CD4-positive, alpha-beta T cell treated with Interleukin-2 at 100 ng/mL for 4 hours (primary cell): Measurements from ENCODE around the gene FBN3.

Source experiments
- DNase-seq: peaks from one replicate; pipeline ENCODE4 v3.0.0-alpha.2; 2020; ENCODE audit warnings: low spot score

The FBN3 gene

DNA sequence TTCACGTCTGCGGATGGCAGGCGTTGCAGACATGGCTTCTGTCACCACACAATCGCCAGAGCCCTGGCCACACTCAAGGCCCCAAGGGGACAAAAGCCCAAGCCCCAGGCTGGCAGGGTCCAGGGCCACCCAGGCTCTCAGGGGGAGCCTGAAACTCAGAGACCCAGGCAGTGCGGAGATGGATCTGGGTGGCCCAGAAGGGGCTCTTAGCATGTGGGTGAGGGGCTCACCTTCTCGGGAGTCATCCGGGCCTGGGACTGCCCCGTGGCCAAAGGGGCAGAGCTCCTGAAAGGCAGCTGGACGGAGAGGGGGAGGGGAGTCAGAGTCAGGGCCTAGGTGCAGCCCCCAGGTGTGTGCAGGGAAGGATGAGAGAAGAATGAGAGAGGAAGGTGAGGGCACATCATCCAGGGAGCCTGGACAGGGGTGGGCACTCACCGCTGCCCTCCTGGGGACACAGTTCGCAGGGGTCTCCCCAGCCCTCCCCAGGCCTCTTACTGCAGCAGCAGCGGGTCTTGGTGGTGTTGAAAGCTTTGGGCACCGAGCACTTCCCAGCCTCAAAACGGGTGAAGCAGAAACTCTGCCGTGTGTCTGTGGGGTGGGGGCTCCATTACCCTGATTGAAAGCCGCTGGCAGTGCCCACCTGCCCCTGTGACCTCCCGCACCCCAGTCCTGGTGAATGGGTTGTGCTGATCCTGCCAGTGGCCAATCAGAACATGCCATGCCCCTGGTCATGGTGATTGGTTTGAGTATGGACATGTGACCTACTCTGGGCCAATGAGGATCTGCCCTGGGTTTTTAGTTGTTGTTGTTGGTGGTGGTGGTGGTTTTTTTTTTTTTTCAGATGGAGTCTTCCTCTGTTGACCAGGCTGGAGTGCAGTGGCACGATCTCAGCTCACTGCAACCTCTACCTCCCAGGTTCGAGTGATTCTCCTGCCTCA lies 59.5 kb downstream of the FBN3 start:
- DNase-seq = no peak

DNA sequence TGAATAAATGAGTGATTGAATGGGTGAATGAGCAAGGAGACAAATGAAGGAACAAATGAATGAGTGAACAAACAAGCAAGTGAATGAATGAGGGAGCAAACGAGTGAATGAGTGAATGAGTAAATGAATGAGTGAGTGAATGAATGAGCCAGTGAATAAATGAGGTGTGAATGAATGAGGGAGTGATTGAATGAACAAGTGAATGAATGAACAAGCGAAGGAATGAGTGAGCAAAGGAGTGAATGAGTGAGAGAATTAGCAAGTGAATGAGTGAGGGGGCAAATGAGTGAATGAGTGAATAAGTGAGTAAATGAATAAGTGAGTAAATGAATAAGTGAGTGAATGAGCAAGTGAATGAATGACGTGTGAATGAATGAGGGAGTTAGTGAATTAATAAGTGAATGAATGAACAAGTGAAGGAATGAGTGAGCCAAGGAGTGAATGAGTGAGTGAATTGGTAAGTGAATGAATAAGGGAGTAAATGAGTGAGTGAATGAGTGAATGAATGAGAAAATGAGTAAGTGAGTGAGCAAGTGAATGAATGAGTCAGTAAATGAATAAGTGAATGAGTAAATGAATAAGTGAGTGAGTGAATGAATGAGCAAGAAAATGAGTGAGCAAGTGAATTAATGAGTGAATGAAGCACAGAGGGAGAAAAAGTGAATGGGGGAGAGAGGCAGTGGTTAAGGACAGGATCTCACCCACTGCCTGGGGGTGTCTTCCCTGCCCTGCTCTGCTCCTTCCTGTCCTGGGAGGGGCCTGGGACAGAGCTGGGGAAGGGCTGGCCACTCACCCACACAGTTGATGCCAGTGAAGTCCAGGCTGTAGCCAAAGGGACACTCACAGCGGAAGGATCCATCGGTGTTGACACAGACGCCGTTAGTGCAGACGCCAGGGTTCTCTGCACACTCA lies 60.4 kb downstream of the FBN3 start:
- no peak for DNase-seq

DNA sequence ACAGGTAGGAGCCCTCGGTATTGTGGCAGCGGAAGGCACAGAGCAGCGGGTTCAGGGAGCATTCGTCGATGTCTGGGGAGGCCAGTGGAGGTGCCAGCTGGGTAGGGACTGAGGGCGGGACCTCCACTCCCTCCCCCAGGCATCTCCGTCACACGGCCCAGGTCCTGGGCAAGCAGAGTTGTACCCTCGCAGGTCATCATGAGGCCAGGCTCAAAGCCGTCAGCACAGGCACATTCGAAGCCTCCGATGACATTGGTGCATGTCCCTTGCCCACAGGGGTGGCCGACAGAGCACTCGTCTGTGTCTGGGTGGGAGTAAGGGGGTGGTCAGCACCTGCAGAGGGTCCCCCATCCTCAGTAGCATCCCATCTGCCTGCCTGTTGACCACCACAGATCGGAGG lies 61.5 kb downstream of the FBN3 start:
- no peak for DNase-seq

DNA sequence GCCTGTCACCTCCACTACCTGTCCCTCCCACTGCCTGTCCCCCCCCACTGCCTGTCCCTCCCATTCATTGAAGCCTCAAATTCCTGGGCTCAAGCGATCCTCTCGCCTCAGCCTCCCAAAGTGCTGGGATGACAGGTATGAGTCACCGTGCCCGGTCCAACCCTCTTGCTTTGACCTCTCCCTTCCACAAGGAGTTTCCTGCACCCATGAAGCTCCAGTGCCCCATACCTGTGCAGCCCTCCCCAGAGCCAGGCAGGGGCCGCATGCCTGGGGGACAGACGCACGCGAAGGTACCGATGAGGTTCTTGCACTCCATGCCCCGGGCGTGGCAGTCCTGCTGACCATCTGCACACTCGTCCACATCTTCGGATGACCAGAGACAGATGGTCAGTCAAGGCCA lies 62.5 kb downstream of the FBN3 start:
- DNase-seq = no peak

DNA sequence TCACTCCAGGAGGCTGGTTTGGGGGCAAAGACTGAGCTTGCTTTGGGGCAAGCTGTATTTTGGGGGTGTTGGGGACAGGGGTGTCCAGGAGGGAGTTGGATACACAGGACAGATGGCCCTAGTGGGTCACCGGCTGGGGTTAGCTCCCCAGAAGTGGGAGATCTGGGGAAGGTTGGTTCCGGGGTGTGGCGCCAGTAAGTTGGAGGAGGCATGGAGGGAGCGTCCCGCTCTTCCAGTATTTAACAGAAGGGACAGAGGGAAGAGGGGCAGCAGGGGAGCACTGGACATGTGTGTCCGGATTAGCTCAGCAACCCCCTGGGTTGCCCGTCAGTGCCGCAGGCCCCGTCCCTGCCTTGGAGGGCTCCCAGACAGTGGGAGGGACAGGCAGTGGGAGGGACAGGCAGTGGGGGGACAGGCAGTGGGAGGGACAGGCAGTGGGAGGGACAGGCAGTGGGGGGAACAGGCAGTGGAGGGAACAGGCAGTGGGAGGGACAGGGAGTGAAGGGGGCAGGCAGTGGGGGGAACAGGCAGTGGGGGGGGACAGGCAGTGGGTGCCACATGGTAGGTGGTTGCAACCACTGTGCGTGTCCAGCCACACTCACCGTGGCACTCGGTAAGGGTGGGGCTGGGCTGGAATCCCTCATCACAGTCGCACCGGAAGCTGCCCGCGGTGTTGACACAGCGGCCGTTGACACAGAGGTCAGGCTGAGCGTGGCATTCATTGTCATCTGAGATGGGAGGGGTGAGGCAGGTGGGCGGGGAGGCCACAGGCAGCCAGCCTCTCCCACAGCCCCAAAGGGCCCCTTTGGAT lies 63.6 kb downstream of the FBN3 start:
- no peak for DNase-seq

DNA sequence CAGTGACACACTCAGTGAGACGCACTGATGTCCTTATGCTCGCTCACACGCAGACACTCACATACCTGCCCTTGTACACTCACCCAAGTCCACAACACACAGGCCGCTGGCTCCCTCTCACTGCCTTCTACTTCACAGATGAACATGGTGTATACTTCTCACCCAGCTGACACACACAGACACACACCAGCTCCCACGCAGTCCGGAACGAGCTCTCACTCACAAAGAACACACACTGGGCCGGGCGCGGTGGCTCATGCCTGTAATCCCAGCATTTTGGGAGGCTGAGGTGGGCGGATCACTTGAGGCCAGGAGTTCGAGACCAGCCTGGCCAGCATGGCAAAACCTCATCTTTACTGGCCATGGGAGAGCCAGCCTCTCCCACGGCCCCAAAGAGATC lies 65.2 kb downstream of the FBN3 start:
- no peak for DNase-seq

DNA sequence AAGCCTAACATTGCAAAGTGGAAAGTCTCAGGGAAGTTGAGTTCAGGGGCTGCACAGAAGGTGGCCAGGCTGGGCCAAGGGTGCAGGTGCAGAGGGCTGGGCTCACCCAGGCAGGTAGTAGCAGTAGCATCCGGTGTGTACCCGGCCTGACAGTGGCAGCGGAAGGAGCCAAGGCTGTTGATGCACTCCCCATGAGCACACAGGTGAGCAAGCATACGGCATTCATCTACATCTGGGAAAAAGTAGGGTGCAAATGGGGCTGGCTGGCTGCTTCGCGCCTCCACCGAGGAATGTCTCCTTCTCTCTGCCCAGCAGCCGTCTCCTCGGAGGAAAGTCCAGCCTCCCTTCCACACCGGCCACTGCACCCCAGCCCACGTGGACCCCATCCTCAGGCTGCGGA lies 66.3 kb downstream of the FBN3 start:
- no peak for DNase-seq

DNA sequence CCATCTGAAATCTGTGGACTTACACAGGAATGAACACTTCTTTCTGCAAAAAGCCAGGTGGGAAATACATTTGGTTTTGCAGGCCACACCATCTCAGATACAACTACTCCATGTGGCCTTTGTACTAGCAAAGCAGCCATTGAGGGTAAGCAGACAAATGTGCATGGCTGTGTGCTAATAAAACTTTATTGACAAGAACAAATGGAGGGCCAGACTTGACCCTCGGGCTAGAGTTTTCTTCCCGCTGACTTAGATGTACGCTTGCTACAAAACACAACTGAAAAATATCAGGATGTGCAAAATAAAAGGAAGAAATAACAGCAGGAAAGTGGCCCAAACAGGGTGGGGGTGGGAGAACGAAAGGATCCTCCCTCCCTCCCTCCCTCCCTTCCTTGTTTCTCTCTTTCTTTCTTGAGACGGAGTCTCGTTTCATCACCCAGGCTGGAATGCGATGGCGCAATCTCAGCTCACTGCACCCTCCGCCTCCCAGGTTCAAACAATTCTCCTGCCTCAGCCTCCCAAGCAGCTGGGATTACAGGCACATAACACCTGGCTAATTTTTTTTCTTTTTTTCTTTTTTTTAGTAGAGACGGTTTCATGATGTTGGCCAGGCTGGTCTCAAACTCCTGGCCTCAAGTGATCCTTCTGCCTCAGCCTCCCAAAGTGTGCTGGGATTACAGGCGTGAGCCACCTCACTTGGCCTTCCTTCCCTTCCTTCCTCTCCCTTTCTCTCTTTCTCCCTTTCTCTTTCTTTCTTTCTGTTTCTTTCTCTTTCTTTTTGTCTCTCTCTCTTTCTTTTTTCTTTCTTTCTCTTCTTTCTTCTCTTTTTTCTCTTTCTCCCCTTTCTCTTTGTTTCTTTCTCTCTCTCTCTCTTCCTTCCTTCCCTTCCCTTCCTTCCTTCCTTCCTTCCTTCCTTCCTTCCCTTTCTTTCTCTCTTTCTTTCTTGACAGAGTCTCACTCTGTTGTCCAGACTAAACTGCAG lies 67.5 kb downstream of the FBN3 start:
- DNase-seq = no peak

DNA sequence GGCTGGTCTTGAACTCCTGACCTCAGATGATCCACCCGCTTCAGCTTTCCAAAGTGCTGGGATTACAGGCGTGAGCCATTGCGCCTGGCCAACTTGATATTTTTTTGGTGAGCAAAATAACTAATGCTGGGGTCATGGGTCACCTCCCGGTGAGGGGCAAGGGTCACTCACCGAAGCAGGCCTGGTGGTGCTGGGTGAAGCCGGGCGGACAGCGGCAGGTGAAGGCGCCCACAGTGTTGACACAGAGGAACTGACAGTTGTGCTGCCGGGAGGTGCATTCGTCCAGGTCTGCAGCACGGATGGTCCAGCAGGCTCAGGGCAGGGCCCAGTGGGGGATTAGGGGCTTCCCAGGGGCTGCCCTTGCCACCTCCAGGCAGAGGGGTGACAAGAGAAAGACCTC lies 68.6 kb downstream of the FBN3 start:
- no peak for DNase-seq

DNA sequence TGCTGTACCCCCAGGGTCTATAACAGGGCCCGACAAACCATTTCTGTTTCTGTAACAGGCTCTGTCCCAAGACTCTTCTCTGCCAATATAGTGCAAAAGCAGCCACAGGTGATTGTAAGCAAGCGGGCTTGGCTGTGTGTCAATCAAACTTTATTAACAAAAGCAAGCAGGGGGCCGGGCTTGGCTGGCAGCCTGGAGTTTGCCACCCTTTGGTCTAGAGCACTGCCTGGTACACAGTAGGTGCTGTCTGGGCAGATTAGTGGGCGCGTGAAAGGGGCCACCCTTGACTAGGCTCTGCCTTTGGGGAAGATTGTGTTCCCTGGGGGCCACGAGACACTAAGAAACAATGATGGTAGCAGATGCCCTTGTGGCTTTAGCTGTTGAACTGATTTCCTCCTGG lies 69.4 kb downstream of the FBN3 start:
- no peak for DNase-seq

DNA sequence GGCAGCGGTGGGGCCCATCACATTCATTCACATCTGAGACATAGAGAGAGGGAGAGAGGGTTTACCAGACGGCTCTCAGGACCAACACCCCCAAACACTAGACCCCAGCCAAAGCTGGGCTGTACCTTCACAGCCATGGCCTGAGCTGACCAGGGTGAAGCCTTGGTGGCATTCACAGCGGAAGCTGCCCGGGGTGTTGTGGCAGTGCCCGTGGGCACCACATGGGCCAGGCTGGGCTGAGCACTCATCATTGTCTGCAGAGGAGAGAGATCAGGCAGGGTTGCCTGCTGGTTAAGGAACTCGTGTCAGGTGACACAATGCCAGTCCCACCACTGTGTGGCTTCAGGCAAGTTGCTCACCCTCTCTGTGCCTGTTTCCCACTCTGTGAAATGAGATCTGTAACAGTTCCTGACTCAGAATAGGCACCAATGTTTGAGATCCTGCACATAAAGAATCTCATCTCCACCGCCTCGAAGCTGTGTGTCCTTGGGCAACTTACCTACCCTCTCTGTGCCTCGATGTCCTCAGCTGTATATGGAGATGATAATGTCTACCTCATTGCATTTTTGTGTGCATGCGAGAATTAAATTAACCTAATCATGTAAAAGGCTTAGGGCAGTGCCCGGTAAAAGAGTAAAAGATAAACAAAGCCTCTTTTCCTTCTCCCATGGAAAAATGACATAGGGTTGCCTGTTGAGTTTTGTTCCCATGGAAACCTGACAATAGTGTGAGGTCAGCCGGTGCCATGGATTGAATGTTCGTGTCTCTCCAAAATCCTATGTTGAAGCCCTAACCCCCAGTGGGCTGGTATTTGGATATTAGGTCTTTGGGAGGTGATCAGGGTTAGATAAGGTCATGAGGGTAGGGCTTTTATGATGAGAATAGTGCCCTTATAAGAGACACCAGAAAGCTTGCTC lies 74.0 kb downstream of the FBN3 start:
- no peak for DNase-seq

DNA sequence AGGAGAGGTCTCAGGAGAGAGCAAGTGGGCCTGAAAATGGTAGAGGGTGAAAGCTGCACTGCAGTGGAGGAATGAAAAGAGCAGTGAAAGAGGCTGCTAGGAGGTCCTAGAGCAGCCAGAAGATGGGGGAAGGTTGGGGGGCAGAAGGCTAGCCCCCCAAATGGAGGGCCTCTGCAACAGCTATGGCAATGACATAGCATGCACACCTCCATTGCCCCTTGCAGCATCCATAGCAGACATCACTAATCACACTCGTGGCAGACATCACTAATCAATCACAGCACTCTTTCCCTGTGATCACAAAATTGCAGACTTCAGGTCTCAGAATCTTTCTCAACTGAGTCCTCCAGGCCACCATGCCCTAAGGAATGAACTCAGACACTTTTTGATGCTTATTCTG lies 74.9 kb downstream of the FBN3 start:
- no peak for DNase-seq

DNA sequence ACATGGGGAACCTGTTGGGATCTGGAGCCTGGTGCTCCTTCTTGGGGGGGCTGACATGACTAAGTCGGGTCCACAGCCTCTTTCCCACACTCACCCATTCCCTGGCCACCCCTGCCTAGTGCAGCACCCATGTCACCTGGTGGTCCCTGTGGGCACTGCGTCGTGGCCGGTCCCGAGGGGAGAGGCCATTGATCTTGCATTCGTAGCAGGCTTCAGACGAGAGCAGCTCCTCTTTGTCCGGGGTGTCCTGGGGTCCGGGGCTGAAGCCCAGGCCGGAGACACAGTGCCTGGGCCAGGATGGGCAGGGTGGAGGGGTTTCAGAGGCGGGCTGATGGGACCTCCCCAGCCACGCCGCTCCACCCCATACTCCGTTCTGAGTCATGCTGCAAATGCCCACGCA lies 77.5 kb downstream of the FBN3 start:
- no peak for DNase-seq

DNA sequence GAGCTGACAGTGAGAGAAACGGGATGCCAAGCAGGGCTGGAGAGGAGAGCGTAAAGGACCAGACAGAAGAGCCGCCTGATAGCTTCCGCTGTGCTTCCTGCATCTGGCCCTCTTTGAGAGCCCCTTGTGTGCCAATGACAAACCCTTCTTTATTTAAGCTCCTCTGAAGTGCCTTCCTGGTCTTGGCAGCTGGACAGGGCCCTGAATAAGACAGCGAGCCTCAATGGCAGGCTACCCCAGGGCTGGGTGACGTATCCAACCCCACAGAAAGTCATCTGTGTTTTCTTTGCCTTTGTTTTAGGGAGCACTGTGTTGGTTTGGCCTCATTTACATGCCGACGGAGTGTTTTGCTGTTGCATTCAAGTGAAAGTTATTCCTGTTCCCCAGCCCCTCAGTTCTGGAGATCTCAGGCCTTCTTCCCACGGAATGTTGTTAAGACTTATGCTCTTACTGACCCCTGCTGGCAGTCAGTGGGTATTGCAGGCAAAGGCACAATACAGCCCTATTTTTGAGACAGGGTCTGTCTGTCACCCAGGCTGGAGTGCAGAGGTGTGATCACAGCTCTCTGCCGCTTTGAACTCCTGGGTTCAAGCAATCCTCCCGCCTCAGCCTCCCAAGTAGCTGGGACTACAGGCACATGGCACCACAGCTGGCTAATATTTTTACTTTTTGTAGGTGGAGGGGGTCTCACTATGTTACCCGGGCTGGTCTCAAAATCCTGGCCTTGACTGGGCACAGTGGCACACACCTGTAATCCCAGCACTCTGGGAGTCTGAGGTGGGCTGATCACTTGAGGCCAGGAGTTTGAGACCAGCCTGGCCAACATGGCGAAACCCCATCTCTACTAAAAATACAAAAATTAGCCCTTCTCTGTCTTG lies 80.1 kb downstream of the FBN3 start:
- no peak for DNase-seq

DNA sequence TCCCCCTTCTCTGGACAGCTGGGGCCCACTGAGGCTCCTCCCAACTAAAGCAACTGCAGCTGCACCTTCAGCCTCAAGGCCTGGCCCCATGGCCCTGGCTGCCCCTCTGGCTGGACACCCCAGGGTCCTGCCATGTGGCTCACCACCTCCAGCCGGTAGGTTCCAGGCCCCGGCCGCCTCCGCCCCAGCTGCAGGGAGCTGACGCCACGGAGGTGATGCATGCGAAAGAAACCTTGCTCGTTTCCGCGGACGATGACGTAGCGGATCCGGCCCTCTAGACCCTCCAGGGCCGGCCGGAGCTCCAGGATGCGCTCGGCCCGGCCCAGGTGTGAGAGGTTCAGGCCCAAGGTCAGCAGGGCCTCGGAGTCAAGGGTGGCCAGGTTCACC lies 83.5 kb downstream of the FBN3 start:
- no peak for DNase-seq

DNA sequence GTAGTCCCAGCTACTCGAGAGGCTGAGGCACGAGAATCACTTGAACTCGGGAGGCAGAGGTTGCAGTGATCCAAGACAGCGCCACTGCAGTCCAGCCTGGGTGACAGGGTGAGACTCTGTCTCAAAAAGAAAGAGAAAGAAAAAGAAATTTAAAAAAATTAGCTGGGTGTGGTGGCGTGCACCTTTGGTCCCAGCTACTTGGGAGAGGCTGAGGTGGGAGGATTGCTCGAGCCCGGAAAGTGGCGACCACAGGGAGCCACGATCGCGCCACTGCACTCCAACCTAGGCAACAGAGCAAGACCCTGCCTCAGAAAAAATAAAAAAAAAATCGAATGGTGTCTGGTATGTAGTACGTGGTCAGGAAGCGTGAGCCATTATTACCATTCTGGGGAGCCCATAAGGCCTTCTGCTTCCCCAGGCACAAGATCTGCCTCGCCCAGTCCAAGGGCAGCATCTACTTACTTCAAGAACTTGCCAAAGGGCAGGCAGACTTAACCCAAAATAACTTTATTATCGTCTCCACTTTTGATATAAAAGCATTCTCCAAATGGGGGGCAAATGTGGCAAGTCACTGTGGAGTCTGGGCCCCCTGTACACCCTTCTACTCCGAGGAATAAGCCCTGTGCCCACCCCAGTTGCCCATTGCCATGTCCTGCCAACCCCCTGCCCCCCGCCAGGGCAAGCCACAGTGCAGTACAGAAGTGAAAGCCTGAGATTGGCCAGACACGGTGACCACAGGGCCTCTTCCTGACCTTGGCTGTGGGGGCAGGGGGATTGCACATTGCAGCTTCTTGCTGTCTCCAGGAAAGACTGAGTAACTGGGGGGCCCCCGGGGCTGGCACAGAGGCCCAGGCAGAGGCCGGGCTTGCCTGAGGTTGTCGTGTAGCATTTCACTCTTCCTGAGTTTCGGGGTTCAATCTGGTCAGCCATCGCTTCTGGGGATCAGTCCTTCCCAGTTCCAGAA lies 84.2 kb downstream of the FBN3 start:
- no peak for DNase-seq

DNA sequence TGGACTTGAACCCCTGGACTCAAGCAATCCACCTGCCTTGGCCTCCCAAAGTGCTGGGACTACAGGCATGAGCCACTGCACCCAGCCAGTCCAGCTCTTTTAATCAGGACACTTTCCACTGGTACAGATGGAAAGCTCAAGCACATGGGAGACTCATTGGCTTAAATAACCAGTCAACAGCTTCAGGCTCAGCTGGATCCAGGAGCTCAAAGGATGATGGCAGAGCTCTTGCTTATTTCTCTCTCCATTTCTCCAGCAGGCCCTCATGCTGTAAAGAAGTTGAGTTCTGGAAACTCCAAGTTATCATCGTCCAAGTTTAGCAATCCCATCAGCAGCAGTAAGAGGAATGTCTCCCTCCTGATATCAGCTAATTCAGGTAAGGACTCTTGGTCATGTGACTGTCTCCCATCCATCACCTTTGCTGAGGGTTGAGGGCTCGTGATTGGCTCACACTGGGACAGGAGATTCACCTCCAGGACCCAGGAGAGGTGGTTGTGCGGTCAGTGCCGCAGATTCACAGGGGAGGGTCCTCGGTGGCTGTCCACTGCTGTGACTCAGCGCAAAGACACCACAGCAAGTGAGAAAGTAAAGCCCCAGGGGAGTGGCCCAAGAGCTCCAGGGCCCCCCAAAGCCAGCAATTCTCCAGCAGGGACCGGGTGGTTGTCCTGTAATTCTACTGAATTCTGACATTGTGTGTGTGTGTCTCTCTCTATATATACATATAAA lies 91.7 kb downstream of the FBN3 start:
- no peak for DNase-seq
